ENCODE data around the gene PGLYRP2.

The PGLYRP2 gene

GRCh38 chr19:15479391-15480345 is at the start of gene PGLYRP2:
Gene PGLYRP2 (minus strand): TSS chr19:15479501. CDS start chr19:15479371, 130 bp downstream.
- DNase-seq (ENCODE audit: low read depth), result peak; percentile 30
- H3K4me3 ChIP-seq (ENCODE audit: low read length), result no peak within 1 kb of the TSS
- TF ChIP-seq, protein P1, sequence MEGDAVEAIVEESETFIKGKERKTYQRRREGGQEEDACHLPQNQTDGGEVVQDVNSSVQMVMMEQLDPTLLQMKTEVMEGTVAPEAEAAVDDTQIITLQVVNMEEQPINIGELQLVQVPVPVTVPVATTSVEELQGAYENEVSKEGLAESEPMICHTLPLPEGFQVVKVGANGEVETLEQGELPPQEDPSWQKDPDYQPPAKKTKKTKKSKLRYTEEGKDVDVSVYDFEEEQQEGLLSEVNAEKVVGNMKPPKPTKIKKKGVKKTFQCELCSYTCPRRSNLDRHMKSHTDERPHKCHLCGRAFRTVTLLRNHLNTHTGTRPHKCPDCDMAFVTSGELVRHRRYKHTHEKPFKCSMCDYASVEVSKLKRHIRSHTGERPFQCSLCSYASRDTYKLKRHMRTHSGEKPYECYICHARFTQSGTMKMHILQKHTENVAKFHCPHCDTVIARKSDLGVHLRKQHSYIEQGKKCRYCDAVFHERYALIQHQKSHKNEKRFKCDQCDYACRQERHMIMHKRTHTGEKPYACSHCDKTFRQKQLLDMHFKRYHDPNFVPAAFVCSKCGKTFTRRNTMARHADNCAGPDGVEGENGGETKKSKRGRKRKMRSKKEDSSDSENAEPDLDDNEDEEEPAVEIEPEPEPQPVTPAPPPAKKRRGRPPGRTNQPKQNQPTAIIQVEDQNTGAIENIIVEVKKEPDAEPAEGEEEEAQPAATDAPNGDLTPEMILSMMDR (IDR thresholded peaks at IDR 0.05; ENCODE audit: insufficient read depth, low read depth, low read length, missing control alignments), result peak; percentile 36

DNA sequence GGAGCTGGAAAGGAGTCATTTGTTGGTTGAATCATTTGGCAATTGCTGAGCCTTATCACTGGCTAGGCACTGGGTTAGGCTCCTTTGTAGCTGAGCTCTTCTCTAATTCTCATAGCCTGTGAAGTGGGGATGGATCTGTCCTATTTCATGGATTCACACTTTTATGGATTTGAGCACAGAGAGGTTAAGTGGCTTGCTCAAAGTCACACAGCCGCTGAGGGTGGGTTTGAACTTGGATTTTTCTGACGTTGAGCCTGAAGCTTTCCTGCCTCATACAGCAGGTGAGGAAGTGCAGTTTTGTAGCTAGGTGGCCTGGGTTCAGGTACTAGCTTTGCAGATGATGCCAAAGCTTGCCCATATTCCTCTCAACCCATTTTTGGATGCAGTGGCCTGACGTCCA is 48.4 kb upstream of the PGLYRP2 start:
- no peak overlapping the region for H3K4me3 ChIP-seq (ENCODE audit: low read length)
- DNase-seq (ENCODE audit: low read depth), result no peak
- TF ChIP-seq, protein P1 (IDR thresholded peaks at IDR 0.05; ENCODE audit: insufficient read depth, low read depth, low read length, missing control alignments), result no peak

DNA sequence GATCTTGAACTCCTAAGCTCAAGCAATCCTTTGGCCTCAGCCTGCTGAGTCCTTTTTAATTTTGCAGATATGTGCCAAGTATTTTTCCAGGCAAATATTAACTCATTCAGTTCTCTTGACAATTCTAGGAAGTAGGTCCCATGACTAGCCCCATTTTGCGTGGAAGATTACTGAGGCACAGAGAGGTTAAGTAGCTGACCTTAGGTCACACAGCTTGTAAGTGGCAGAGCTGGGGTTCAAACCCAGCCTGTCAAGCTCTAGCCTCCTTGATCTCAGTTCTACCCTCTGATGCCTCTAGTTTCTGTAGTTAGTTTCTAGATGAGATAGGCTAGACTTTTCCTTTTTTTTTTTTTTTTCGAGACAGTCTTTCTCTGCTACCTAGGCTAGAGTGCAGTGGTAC is 47.1 kb upstream of the PGLYRP2 start:
- TF ChIP-seq, protein P1 (IDR thresholded peaks at IDR 0.05; ENCODE audit: insufficient read depth, low read depth, low read length, missing control alignments), result no peak
- no peak overlapping the region for H3K4me3 ChIP-seq (ENCODE audit: low read length)
- no peak for DNase-seq (ENCODE audit: low read depth)

DNA sequence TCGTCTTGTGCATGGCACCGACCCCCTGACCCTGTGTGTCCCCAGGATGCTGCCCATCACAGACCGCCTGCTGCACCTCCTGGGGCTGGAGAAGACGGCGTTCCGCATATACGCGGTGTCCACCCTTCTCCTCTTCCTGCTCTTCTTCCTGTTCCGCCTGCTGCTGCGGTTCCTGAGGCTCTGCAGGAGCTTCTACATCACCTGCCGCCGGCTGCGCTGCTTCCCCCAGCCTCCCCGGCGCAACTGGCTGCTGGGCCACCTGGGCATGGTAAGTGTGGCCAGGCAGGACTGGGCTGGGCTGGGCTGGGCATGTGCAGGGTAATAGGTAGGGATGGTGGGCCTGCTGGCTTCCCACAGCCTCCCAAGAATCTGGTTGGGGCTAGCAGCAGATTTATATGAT is 46.0 kb upstream of the PGLYRP2 start:
- DNase-seq (ENCODE audit: low read depth), result no peak
- H3K4me3 ChIP-seq (ENCODE audit: low read length), result no peak overlapping the region
- TF ChIP-seq, protein P1 (IDR thresholded peaks at IDR 0.05; ENCODE audit: insufficient read depth, low read depth, low read length, missing control alignments), result no peak

DNA sequence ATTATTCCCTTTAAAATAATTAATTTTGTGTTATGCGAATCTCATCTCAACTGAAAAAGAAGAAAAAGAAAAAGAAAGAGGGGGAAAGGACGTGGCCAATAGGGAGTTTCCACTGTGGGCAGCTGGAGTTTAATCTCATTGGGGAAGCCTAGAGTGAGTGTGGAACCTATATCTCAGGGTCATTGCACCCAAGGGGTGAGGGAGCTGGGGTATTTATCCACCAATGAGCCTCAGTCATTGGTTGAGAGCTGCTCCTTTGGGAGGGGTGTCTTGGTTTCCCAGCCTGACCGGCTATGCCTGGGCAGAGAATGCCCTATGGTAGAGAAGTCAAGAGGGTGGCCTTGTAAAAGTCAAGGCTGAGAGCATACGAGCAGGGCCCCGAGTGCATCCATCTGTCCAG is 45.5 kb upstream of the PGLYRP2 start:
- TF ChIP-seq, protein P1 (IDR thresholded peaks at IDR 0.05; ENCODE audit: insufficient read depth, low read depth, low read length, missing control alignments), result no peak
- DNase-seq (ENCODE audit: low read depth), result no peak
- no peak overlapping the region for H3K4me3 ChIP-seq (ENCODE audit: low read length)

DNA sequence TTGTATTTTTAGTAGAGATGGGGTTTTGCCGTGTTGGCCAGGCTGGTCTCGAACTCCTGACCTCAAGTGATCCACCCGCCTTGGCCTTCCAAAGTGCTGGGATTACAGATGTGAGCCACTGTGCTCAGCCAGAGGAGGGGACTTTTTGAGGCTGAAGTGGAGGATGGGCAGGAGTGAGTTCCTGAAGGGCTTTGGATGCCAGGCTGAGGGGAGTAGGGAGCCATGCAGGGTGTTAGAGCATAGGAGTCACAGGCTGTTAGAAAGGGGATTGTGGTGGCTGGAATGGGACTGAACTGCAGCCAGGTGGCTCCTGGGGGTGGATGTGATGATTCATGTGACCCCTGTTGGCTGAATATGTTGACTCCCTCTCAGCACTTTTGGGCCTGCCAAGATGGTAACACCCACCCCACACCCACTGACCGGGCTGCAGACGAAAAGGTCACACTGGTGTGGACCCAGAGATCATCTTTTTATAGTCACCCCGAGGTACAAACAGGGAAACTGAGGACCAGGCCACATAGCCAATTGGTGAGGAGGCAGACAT is 40.2 kb upstream of the PGLYRP2 start:
- TF ChIP-seq, protein P1 (IDR thresholded peaks at IDR 0.05; ENCODE audit: insufficient read depth, low read depth, low read length, missing control alignments), result no peak
- H3K4me3 ChIP-seq (ENCODE audit: low read length), result no peak overlapping the region
- DNase-seq (ENCODE audit: low read depth), result no peak

All from epithelial cell of esophagus (primary cell).